CD4-positive, alpha-beta T cell treated with Interleukin-21 for 1 hour (primary cell): ENCODE results near the gene TMEM134.
A peak's percentile ranks its signal among the peaks of the same experiment; 100 is the strongest.
"Not testable (repeated sequence)": the region's sequence is repeated elsewhere in the genome, so short reads cannot be mapped to it uniquely, and the experiment has no call there.

Experiments used
- DNase-seq: peaks from one replicate; pipeline ENCODE4 v3.0.0-alpha.2; 2020

Gene TMEM134

GRCh38 chr11:67437082-67437808 lies 31.8 kb downstream of the TMEM134 start, which contains the start of gene PTPRCAP:
Gene PTPRCAP (minus strand): TSS chr11:67437682. CDS start chr11:67437619, 63 bp downstream.
- DNase-seq: peak; percentile 79

- DNase-seq: peak; percentile 73
Measured at GRCh38 chr11:67436459-67437081, 32.5 kb downstream of the TMEM134 start.

GRCh38 chr11:67435727-67436458 lies 33.2 kb downstream of the TMEM134 start:
- no peak for DNase-seq

- DNase-seq: no peak
Measured at GRCh38 chr11:67435031-67435726, 33.9 kb downstream of the TMEM134 start.

- DNase-seq: no peak
Measured at GRCh38 chr11:67434395-67434881, 34.6 kb downstream of the TMEM134 start.

- no peak for DNase-seq
Measured at GRCh38 chr11:67433536-67434394, 35.3 kb downstream of the TMEM134 start.

- DNase-seq: no peak
Measured at GRCh38 chr11:67432655-67433349, 36.2 kb downstream of the TMEM134 start.

- no peak for DNase-seq
Measured at GRCh38 chr11:67431346-67432249, 37.5 kb downstream of the TMEM134 start.

- no peak for DNase-seq
Measured at GRCh38 chr11:67429722-67430121, 39.3 kb downstream of the TMEM134 start.

GRCh38 chr11:67429038-67429668 lies 39.9 kb downstream of the TMEM134 start:
- DNase-seq: no peak

GRCh38 chr11:67428052-67429001 lies 40.7 kb downstream of the TMEM134 start, which contains the start of gene RPS6KB2:
Gene RPS6KB2 (plus strand): TSS chr11:67428494. CDS start chr11:67428546, 52 bp downstream.
- peak; percentile 98 for DNase-seq

- not testable (repeated sequence) for DNase-seq
Measured at GRCh38 chr11:67427364-67427859, 41.6 kb downstream of the TMEM134 start.

- DNase-seq: no peak
Measured at GRCh38 chr11:67423891-67424613, 45.0 kb downstream of the TMEM134 start.

GRCh38 chr11:67423466-67423865 lies 45.6 kb downstream of the TMEM134 start:
- DNase-seq: no peak

- no peak for DNase-seq
Measured at GRCh38 chr11:67422891-67423290, 46.2 kb downstream of the TMEM134 start.

- no peak for DNase-seq
Measured at GRCh38 chr11:67421430-67422031, 47.5 kb downstream of the TMEM134 start.
